ENCODE results near the gene COL18A1.

COL18A1 gene

DNA sequence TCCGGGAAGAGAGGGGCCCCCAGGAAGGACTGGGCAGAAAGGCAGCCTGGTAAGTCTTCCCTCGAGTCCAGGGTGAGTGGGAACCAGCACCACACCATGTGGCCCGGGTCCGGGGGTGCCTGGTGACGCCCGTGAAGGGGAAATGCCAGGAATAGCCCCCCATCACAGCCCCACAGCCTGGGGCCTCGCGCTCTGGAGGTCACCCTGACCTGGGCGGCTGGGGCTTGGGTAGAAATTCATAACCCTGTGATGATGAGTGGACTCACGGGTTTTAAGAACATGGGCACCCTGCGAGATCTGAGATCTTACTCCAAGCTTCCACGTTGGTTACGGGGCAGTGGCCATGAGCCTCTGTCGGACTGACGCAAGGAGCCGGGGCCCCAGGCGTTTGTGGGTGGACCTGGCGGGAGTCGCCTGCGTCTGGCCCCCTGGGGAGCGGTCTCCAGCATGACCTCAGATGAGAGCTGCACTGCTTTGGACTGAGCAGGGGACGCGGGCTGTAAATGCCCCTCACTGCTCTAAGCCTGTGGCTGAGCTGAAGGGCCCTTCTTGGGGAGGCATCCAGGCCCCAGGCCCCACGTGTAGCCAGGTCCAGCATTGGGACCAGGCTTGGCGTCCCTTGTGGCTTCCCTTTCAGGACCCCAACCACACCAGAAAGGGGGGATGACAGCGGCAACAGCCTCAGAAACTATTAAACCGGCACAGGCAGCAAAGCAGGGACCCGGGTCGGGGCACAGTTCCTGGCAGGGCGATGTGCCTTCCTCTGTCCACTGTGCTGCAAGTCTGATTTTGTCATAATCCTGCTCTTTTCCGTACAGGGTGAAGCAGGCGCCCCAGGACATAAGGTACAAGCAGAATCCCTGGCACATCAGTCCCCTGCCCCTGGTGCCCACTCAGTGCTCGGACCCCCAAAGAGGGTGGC, 77.3 kb downstream of the COL18A1 start:
- no peak for DNase-seq

DNA sequence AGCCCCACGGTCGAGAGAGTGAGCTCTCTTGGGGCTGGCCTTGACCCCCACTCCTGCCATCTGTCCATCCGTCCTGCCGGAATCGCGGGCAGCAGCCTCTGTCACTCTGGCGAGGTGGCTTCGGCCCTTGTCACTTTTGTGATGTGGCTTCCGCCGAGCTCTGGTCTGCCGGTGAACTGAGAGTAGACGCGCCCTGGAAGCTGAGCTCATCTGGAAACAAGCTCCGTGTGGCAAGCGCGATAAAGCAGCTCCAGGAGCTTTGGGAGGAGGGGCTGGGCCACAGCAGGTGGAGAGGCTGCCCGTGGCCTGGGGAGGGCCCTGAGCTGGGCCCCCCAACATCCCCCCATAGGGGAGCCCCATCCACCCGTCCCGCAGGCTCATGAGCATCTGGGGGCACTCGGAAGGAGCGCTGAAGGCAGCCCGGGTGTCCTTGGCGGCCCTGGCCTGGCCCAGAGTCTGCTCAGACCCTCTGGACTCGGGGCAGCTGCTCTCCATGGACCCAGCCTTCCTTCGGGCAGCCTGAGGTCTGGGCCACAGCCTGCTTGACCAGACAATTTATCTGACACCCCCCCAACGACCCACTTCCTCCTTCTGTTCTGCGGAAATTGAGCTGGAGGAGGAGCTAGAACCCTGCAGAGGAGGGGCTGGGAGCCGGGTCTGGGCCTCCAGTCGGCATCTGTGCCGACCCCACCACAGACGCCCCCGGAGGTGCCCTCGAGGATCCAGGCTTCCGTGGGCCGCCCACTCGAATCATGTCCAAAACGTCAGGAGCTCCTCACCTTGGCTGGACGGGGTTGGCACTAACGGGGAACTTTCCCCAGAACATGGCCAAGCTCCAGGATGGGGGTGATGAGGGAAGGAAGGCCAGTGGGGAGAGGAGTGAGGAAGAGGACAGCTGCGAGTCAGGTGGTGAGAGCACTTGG, 78.2 kb downstream of the COL18A1 start:
- peak; percentile 54 for DNase-seq

- DNase-seq, result no peak
Observed at GRCh38 chr21:45484318-45484717, 79.4 kb downstream of the COL18A1 start.

DNA sequence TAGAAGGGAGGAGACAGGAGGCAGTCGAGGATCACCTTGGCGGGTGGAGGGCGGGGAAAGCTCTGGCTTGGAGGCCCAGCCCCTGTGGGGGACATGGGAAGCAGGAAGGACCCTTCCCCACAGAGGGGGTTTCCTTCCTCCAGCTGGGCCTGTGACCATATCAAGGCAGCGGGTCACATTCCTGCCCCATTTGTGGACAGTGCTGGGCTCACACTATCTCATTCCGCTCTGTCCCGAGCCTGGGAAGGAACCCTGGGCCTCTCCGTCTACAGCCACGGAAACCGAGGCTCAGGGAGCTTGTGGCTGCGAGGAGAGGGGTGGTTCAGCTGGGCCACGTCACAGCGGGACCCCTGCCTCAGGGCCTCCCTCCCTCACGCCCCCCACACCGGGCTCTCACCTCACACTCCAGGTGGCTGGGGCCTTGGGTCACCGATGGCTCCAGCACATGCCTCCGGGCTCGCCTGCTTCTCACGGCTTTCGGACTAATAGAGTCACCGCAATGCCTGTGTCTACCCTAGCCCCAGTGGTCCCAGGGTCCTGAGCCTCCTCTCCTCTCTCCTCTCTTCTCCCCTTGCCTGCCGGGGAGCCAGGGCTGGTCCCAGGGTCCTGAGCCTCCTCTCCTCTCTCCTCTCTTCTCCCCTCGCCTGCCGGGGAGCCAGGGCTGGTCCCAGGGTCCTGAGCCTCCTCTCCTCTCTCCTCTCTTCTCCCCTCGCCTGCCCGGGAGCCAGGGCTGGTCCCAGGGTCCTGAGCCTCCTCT, 80.9 kb downstream of the COL18A1 start:
- no peak for DNase-seq

DNA sequence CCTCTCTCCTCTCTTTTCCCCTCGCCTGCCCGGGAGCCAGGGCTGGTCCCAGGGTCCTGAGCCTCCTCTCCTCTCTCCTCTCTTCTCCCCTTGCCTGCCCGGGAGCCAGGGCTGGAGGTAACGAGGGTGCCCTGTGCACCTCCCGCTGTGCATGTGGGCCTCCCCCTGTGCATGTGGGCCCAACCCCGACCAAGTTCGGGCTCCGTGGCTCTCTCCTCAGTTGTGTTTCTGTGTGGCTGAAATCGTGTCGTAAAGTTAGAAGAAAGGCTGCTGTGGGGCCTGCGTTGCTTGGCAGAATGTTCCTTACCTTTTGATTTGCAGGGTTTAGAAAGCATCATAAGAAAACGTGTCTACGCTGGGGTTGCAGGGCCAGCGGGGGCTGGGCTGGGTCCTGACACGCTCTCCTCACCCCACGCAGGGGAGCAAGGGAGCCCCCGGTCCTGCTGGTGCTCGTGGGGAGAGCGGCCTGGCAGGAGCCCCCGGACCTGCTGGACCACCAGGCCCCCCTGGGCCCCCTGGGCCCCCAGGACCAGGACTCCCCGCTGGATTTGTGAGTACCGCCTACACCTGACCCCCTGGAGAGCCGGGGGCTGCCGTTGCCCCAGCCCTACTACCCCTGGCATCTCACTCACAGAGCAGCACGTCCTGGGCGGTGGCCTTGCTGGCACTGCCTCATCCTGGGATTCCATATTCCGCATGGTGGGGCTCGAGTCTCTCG, 81.6 kb downstream of the COL18A1 start:
- DNase-seq, result no peak

- DNase-seq, result no peak
Observed at GRCh38 chr21:45487161-45487806, 82.3 kb downstream of the COL18A1 start.

DNA sequence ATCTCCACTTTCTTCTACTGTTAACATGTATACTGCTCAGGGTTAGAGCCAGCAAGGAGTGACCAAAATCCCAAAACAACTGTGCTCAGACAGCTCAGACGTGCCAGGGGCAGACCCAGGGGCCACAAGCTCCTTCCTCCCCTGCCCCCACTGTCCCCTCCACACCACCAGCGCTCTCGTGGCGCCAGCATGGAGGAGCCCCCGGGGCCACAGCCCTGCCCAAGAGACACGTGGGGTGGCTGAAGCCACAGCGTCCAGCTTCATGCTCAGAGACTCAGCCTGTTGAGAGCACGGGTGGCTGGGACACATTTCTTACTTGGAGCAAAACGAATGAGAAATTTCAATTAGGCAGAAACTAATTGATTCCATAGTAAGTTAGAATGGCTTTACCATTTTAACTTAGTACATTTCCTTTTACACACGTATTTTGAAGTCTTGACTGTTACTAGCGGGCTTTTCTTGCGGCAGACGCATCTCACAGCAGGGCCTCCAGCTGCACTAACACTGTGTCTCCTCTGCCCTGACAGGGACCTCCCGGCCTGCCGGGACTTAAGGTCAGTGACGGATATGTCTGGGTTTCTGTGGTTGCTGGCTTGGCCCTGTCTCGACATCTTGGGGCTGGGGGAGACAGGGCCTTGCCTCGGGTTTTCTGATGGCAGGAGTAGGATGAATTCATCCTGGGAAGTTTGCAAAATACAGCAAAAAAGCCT, 83.1 kb downstream of the COL18A1 start:
- no peak for DNase-seq

GRCh38 chr21:45488931-45489721, 84.2 kb downstream of the COL18A1 start:
- DNase-seq, result no peak

DNA sequence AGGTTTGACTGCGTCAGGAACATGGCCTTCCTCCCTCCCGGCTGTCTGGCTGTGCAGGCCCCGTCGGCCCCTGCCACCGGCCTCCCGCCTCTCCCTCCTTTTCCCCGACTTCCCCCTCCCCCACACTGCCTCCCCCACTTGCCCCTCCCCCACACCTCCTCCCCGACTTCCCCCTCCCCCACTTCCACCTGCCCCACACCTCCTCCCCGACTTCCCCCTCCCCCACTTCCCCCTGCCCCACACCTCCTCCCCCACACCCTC, 84.7 kb downstream of the COL18A1 start:
- no peak for DNase-seq

GRCh38 chr21:45490049-45490731, 85.2 kb downstream of the COL18A1 start:
- no peak for DNase-seq

DNA sequence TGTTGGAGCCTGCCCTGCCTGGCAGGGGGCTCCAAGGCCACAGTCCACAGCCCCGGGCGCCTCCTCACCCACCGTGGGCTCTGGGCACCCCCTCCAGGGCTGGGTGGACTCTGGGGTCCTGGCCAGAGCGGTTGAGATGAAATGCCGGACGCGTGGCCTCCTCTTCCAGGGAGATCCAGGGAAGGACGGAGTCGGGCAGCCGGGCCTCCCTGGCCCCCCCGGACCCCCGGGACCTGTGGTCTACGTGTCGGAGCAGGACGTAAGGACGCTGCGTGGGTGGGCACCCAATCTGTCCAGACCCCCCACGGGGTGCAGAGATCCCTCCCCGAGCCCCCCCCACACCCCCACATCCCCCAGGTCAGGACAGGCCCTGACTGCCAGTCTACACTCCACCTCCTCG, 86.1 kb downstream of the COL18A1 start:
- DNase-seq, result no peak

- no peak for DNase-seq
Observed at GRCh38 chr21:45491623-45492022, 86.7 kb downstream of the COL18A1 start.

DNA sequence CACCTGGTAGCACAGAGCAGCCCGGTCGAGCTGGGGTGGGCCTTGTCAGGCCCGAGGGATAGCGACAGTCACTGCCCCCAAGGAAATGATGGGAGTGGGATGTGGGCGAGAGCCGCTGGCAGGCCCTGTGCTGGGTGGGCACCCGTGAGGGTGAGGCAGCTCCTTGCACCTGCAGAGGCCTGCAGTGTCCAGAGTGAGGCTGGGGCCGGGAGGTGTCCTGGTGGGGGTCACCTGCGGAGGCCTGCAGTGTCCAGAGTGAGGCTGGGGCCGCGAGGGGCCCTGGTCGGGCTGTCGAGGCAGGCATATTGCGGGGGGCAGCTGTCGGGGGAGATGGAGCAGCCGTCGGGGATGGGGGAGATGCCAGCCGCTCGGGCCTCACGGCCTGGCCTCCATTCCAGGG, 87.8 kb downstream of the COL18A1 start:
- DNase-seq, result no peak

- DNase-seq, result no peak
Observed at GRCh38 chr21:45493401-45494001, 88.5 kb downstream of the COL18A1 start.

DNA sequence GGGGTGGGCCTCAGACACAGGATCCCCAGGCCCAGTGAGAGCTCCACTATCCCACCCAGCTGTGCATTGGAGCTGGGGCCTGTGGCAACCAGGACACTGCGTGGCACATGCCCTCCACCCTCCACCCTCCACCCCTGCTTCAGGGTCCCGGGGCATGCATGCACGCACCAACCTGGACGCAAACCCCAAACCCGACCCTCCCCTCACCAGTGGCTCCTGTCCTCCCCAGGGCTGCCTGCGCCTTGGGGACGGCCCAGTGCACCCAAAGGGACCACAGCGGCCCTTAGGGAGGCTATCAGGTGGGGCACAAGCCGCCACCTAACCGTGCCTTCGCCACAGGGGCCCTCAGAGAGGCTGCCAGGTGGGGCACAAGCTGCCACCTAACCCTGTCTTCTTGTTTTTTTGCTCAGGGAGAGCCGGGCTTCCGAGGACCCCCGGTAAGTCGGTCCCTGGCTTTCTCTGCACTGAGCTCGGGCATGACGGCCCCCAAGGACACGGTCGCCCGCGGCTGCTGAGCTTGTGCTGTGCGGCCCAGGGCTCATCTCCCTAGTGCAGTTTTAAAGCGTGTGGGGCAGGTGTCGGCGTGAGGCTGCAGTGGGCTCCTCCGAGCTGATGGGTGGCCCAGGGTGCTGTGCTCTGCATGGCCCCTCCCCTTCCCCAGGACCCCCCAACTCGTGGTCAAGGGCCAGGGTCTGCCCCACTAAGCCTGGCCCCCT, 89.3 kb downstream of the COL18A1 start:
- no peak for DNase-seq

DNA sequence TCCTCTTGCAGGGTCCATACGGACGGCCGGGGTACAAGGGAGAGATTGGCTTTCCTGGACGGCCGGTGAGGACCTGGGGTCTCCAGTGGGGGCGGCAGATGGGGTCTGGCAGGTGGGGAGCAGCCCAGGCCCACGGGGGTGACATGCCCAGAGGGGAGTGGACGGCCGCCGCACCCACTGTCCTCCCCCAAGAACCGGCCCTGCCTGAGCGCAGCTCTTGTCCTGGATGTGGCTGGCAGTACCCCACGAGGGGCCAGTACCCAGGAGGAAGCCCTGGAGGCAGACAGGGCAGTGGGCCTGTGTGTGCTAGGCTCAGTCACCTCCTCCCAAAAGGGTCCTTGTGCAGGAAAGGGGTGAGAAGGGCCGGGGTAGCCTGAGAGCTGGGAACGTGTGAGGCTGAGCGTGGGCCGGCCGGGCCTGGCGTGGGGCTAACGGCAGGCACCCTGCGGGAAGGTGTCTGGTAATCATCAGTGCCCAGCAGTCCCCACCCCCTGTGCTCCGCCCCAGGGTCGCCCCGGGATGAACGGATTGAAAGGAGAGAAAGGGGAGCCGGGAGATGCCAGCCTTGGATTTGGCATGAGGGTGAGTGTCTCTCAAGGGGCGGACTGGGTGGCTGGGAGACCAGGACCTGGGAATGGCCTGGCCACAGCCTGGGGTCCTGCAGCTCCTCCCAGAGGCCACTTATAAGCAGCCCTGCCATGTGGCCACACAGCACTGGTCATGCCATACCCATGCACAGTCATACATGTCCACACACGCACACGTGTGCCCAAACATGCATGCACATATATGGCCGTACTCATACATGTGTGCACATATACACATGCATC, 90.1 kb downstream of the COL18A1 start:
- DNase-seq, result no peak

DNA sequence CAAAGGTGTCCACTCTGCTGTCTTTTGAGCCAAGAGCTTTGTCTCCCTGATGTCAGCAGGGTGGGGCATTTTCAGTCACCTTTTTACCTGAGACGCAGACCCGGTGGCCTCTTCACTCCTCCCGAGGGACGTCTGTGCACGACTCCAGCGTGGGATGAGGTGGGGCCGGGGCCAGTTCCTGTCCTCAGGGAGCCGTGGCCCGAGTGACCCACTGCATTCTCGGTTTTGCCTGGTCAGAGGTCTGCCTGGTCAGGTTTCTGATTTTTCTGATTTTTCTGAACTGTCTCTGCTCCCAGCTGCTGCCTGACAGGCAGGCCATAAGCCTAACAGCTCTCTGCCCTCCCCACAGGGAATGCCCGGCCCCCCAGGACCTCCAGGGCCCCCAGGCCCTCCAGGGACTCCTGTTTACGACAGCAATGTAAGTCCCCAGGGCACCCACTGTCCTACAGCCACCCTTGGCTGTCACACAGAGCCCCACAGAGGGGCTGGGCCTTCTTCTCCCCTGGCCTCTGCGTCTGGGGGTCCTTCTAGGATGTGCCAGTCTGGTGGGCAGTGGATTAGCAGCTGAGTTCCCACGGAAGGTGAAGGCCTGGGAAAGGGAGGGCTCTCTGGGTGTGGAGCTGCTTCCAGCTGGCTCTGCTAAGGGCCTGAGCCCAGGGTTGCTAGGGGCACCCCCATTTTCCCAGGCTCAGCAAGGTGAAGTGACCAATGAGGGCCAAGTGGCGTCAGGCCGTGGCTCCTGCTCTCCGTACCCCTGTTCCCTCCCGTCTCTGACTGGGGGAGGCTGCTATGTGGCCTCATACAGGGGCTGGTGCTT, 91.4 kb downstream of the COL18A1 start:
- DNase-seq, result no peak

Data from CD4-positive, alpha-beta T cell treated with Interleukin-15 for 1 hour (primary cell).